Measurements from ENCODE around the gene POLRMT. TPM values are rescaled to one million over a fixed set of nuclear protein-coding genes. Genes with fewer than 3 reads are reported as not detected.

The POLRMT gene
- total RNA-seq, 1 donor from 2014 or later, result 56.7 TPM

DNA sequence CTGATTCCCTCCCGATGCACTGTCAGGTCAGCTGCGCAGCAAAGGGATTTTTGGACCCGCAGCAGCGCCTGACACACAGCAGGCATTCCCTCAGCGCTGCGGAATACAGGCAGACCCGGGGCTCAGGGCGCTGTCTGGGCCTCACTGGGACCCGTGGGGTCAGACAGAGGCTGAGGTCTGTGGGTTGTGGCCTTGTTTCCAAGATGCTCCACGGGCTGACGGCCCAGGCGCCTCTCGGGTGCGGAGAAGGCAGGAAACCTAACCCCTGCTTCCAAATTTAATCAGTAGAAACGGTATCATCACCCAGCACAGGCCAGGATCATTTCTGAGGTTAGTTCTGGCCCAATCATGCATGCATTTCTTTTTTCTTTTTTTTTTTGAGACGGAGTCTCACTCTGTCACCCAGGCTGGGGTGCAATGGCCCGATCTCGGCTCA, 30.4 kb upstream of the POLRMT start:
- no peak for DNase-seq (ENCODE audit: extremely low read depth, low read depth, low spot score)

- no peak for DNase-seq (ENCODE audit: extremely low read depth, low read depth, low spot score)
Measured at GRCh38 chr19:662962-663681, 29.8 kb upstream of the POLRMT start, which contains the start of gene RNF126. TSS of gene RNF126 (minus strand) at chr19:663214. CDS start at chr19:663121, 93 bp downstream.

GRCh38 chr19:662207-662961, 29.0 kb upstream of the POLRMT start:
- DNase-seq (ENCODE audit: extremely low read depth, low read depth, low spot score), result no peak

DNA sequence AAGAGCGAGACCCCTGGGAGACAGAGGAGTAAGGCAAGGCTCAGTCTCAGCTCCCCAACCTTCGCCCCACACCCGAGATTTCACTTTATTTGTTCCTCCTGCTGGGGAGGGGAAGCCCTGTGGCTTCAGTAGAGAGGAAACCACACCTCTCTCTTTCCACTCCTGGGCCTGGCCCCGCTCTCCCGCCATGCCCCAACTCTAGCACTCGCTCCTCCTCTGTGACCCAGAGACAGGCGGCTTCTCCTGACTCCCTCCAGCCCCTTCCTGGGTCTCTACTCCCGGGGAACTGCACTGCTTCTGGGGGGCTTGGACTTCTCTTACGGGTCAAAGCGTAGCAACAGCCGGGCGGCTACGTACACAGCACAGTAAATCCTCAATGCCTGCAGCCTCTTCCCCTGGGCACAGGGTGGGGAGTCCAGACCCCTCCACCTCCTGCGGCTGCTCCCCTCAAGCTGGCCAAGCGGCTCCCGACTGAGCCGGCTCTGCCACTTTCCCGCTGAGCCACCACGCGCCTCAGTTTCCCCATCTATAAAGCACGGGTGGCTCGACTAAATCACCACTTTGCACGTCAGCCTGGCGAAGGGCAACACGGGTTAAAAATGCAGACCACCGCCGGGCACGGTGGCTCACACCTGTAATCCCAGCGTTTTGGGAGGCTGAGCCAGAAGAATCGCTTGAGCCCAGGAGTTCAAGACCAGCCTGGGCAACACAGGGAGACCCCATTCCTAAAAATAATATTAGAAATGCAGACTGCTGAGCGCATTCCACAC, 28.3 kb upstream of the POLRMT start:
- DNase-seq (ENCODE audit: extremely low read depth, low read depth, low spot score), result no peak

GRCh38 chr19:660793-661426, 27.6 kb upstream of the POLRMT start:
- DNase-seq (ENCODE audit: extremely low read depth, low read depth, low spot score), result no peak

GRCh38 chr19:658916-659839, 25.8 kb upstream of the POLRMT start:
- no peak for DNase-seq (ENCODE audit: extremely low read depth, low read depth, low spot score)

DNA sequence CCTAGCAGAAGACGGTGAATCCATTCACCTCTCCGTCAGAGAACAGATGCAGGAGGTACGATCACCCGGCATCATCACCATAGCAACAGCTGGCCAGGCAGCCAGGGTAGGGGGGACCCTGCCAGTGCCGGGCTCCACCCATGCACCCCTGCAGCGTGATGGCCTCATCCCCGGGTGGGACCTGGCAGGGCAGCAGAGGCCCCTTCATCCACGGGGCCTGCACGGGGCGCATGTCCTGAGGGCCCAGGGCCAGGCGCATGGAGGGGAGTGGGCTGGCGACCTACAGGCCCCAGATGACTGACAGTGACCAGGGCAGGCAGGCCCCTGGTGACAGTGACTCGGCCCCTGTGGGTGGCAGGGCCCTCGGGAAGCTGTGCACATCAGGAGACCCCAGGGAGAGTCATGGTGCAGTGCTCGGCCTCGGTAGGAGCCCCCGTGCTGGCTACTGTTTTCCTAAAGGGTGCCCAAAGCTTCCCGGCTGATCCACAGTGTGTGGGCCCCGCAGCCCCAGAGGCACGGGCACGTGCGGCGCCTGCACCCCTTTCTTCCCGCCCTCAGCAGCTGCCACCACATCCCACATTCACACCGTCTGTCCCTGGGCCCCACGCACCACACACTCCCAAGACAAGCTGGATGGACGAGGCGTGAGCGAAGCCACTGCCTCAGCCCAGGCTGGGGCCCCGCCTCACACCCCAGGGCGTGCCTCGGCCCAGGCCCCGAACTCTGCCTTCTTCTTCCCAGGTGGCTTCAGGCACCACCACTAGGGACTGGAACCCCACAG, 24.9 kb upstream of the POLRMT start:
- DNase-seq (ENCODE audit: extremely low read depth, low read depth, low spot score), result no peak

- DNase-seq (ENCODE audit: extremely low read depth, low read depth, low spot score), result no peak
Measured at GRCh38 chr19:657611-658010, 24.3 kb upstream of the POLRMT start.

GRCh38 chr19:656751-657559, 23.6 kb upstream of the POLRMT start:
- no peak for DNase-seq (ENCODE audit: extremely low read depth, low read depth, low spot score)

DNA sequence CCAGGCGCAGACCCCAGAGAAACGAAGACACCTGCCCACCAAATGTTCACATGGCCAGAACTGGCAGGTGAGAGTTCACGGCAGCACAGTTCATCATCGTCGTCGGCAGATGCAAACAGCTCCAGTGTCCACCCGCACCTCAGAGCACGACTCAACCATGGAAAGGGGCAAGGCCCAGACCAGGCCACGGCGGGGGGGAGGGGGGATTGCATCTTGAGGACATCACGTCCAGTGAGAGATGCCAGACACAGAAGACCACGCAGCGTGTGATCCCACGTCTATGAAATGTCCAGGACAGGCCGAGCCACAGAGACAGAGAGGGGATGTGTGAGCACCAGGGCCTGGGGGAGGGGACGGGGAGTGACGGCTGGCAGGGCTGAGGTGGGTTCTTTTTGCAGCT, 22.4 kb upstream of the POLRMT start:
- no peak for DNase-seq (ENCODE audit: extremely low read depth, low read depth, low spot score)

- no peak for DNase-seq (ENCODE audit: extremely low read depth, low read depth, low spot score)
Measured at GRCh38 chr19:653425-653824, 20.1 kb upstream of the POLRMT start.

GRCh38 chr19:652467-653389, 19.4 kb upstream of the POLRMT start:
- no peak for DNase-seq (ENCODE audit: extremely low read depth, low read depth, low spot score)

DNA sequence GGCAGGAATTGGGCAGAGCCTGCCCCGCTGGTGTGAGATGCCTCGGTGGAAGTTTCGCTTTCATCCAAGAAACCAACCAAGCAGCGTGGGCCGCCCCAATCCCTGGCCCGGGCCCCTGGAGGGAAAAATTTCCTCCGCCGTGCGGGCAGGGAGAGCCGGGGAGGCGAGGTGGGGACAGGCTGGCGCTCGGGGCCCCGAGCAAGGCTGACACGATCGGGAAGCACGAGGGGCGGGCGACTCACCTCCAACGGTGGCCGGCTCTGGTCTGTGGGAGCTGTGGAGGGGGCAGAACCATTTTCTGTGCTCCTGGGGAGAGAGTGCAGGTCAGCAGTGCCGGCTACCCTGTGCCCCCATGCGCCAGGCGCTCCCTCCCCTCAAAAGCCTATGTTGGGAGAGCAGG, 18.7 kb upstream of the POLRMT start:
- no peak for DNase-seq (ENCODE audit: extremely low read depth, low read depth, low spot score)

DNA sequence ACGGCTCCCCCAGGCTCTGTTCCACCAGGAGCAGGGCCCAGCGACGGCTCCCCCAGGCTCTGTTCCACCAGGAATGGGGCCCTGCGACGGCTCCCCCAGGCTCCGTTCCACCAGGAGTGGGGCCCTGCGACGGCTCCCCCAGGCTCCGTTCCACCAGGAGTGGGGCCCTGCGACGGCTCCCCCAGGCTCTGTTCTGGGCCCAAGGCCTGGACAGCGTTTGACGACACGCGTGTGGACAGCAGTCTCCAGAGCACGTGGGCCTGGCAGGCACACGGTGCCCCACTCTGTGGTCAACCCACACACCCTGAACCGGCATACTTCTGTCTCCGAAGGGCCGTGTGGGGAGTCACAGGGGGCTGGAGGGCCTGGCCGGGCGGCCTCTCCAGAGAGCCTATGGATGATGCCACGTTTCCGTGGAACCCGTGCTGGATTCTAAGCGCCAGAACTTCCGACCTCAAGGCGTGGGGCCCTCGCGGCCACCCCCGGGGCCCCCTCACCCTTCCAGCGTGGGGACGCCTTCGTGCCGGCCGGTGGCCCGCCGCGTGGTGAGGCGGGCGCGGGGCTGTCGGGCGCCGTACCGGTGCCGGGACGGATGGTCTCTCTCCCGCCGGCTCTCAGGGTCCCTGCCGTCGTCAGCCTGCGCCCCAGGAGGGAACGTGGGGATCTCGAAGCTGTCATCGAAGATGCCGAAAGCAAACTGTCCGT, 17.9 kb upstream of the POLRMT start:
- DNase-seq (ENCODE audit: extremely low read depth, low read depth, low spot score), result no peak

DNA sequence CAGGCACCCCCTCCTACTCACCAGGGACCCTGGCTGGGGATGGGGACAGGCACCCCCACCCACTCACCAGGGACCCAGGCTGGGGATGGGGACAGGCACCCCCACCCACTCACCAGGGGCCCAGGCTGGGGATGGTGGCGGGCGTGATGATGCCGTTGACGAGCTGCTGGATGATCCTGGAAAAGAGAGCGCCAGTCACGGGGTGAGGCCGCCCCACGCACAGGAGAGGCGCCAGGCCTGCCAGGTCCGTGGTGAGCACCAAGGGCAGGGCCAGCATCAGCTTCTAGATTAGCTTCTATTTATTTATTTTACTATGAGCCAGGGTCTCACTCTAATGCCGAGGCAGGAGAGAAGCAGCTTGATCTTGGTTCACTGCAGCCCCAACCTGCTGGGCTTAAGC, 16.8 kb upstream of the POLRMT start:
- no peak for DNase-seq (ENCODE audit: extremely low read depth, low read depth, low spot score)

DNA sequence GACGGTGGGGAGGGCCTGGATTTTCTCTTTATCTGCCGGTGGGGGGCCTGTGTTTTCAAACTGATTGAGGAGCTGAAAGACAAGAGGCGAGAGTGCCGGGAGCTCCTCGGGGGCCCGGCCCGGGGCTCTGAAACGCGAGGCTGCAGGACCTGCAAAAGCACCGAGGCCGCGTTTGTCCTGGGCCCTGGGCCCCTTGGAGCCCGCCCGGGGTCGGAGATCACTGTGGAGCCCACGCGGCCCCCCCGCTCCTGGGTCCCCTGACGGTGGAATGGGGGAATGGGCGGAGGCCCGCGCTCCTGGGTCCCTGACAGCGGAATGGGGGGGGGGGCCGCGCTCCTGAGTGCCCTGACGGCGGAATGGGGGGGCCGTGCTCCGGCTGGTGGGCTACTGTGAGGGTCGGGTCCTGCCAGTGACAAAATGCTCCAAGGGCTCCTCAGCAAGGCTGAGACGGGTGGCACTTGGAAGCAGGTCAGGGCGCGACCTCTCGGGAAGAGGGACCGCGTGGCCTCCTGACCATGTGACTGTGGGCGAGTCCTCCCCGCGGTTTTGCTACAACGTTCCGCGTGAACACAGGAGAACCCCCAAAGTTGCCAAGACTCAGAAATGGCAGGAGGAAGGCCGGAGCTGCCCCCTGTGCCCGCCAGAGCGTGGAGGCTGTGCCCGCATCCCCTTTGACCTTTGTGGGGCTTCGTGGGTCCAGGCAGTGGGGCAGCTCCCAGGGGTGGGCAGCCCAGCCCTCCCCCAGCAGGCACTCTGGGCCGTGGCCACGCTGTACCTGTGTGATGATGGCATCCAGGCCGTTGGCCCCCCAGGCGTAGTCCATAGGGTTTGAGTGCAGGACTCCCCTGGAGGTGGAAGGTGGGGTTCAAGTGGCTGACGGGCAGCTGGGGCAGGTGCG, 15.8 kb upstream of the POLRMT start:
- no peak for DNase-seq (ENCODE audit: extremely low read depth, low read depth, low spot score)
